Esophagus (tissue), 2 donors: ENCODE data around the gene KCNH8. TPM values are rescaled to one million over a fixed set of nuclear protein-coding genes. Genes with fewer than 3 reads are reported as not detected.

Experiments
- H3K27ac ChIP-seq, 2 donors: one replicate each; pipeline ENCODE4 v1.5.1; 2013; ENCODE audit warnings: low read depth in 2 of 2, mild to moderate bottlenecking in 2 of 2, inconsistent platforms in 1 of 2, low read length in 1 of 2, moderate library complexity in 1 of 2
- H3K27me3 ChIP-seq, 2 donors: one replicate each; pipeline ENCODE4 v1.6.1; 2013; ENCODE audit warnings: low read length in 2 of 2, control low read depth in 1 of 2, mild to moderate bottlenecking in 1 of 2; ENCODE audit not compliant: insufficient read depth in 2 of 2, control insufficient read depth in 1 of 2
- H3K36me3 ChIP-seq, 2 donors: one replicate each; pipeline ENCODE4 v1.6.1; 2013; ENCODE audit warnings: low read length in 1 of 2; ENCODE audit not compliant: control insufficient read depth in 2 of 2, insufficient read depth in 2 of 2
- H3K4me1 ChIP-seq, 2 donors: one replicate each; pipeline ENCODE4 v1.6.1; 2013; ENCODE audit warnings: low read length in 1 of 2; ENCODE audit not compliant: control insufficient read depth in 2 of 2, insufficient read depth in 2 of 2
- H3K4me3 ChIP-seq, 2 donors: one replicate each; pipeline ENCODE4 v1.5.1; 2013; ENCODE audit warnings: low read length in 2 of 2, mild to moderate bottlenecking in 2 of 2, low read depth in 1 of 2, moderate library complexity in 1 of 2
- H3K9me3 ChIP-seq, 2 donors: one replicate each; pipeline ENCODE4 v1.6.1; 2013; ENCODE audit warnings: mild to moderate bottlenecking in 2 of 2, low read depth in 1 of 2, low read length in 1 of 2, moderate library complexity in 1 of 2; ENCODE audit not compliant: control insufficient read depth in 2 of 2, insufficient read depth in 1 of 2
- WGBS, 2 donors: extraction: QIAGEN DNeasy Blood & Tissue Kit; methylation state at CpG; one replicate each; pipeline ENCODE4 v1.1.7; 2013; 5-methylcytosine and 5-hydroxymethylcytosine counted together
- polyA plus RNA-seq, 2 donors: library from polyadenylated mRNA; stranded (reverse); fragments of 200-250 nt; gene quantifications; one replicate each; pipeline ENCODE4 v1.2.3, GENCODE V29; 2013
- donor health status: healthy with polysubstance abuse.
- donor health status: Bipolar disorder and iron deficiency.

KCNH8 gene
- polyA plus RNA-seq, 2 donors, result 0.05 to 0.06 TPM

DNA sequence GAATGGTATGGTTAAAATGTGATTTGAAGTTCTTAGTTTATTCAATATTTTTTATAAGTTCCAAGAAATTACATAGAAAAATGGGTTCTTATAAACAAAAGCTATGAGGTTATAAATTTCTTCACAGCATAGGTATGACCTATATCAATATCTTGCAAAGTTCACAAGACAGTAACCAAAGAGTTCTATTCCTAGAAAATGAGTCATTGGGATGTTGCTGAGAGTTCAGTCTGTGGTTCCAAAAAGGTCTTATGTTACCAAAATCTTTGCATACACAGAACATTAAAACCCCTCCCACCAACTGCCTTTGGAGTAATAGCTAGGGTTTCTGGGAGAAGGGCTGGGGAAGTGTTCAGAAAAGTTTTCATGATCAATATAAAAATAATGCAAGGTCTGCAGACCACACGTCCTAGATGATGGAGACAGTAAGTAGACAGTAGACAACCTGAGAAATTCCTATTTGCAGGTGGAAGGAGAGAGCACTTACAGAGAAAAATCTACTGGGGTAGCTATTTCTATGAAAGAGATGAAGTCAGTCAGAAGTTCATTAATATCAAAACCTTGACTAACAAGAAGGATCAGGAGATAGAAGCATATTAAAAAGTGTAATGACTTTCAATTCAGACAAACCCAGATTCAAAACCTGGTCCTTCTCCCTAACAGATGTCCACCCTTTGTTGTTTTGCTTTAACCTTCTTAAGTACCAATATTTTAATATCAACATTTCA, 279.3 kb downstream of the KCNH8 start:
- no peak overlapping the region for H3K4me3 ChIP-seq
- WGBS, 2 donors, result 53 to 79% methylated on average over 1 of the region's 1 CpG
- no peaks in the 10 kb centered on the region for H3K27me3 ChIP-seq
- no peak overlapping the region for H3K27ac ChIP-seq
- no peaks in the 10 kb centered on the region for H3K4me1 ChIP-seq
- H3K9me3 ChIP-seq, result no peaks in the 10 kb centered on the region
- no peaks in the 10 kb centered on the region for H3K36me3 ChIP-seq

DNA sequence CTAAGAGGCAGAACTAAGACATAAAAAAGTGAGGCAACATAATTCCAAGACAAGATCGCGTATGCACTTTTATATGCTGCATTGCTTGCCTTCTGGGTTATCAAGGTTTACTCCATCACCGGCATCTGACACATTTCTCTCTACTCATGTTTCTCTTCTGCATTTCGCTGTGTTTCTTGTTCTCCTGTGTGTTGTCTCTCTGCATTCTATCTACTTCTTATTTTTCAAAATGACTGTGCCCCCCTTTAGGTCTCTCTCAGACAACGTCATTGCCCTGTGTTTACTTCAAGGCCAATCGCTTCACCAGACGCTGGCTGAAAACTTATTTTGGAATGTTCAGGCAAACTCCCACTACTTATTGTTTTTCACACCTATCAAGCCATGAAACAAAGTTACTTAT, 280.4 kb downstream of the KCNH8 start:
- Histone ChIP-seq H3K27ac (no peak overlapping the region), H3K4me3 (no peak overlapping the region), H3K9me3 (no peaks in the 10 kb centered on the region), H3K4me1 (no peaks in the 10 kb centered on the region), H3K27me3 (no peaks in the 10 kb centered on the region), H3K36me3 (no peaks in the 10 kb centered on the region)
- WGBS, 2 donors, result 88% methylated on average over 7 of the region's 7 CpGs

DNA sequence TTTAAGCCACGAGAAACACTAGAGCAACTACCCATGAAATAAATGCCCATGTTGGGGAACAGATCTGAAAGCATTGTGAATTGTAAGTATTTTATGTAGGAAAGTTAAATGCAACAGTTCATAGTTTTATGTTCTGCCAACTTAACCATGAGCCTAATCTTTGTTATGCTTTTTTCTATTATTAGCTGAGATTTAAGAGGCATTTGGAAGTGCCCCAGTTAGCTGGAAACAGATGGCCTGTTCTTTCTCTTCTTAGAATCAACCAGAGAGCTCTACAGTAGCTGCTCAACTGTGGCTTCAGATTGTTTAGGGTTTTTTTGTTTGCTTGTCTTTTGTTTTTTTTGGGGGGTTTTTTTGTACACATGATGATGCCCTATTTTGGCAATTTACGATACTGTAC, 284.4 kb downstream of the KCNH8 start:
- no peak overlapping the region for H3K27ac ChIP-seq
- no peaks in the 10 kb centered on the region for H3K4me1 ChIP-seq
- no peaks in the 10 kb centered on the region for H3K36me3 ChIP-seq
- no peak overlapping the region for H3K4me3 ChIP-seq
- no peaks in the 10 kb centered on the region for H3K27me3 ChIP-seq
- 55 to 65% methylated on average over 2 of the region's 2 CpGs for WGBS, 2 donors
- no peaks in the 10 kb centered on the region for H3K9me3 ChIP-seq

DNA sequence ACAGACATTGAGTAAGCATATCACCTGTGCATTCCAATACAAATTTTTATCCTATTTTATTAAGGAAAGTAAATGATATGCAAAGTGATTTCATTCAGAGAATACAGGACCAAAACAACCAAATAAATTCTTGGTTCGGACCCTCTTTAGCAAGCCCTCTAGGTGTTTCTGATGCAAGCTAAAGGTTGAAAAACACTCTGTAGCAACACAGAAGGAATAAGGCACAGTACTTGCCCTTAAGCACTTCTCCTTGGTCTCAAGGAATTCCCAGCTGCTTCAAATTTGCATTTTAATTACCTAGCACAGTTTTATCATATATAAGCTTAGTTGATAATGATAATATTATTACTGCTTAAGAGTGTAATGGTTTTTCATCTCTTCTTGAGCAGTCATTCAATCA, 288.4 kb downstream of the KCNH8 start:
- WGBS, 2 donors, result 76 to 88% methylated on average over 1 of the region's 1 CpG
- Histone ChIP-seq H3K27ac (no peak overlapping the region), H3K4me3 (no peak overlapping the region), H3K36me3 (no peaks in the 10 kb centered on the region), H3K4me1 (no peaks in the 10 kb centered on the region), H3K9me3 (no peaks in the 10 kb centered on the region), H3K27me3 (no peaks in the 10 kb centered on the region)

DNA sequence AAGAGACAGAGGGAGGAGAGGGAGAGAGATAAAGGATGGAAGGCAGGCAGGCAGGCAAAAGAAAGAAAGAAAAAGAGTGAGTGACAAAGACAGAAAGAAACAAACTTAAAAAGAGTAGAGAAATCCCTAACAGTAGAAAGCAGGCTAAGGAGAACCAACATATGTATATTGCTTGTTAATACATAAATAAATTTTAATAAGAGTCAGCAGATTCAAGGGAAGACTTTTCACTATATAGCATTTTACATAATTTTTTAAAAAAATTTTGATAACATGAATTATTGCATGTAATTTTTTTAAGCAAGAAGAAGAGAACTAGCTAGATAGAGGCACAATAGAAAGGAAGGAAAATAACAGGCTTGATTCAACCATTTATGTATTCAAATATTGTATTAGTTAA, 291.6 kb downstream of the KCNH8 start:
- H3K27me3 ChIP-seq, result no peaks in the 10 kb centered on the region
- no peaks in the 10 kb centered on the region for H3K4me1 ChIP-seq
- H3K9me3 ChIP-seq, result no peaks in the 10 kb centered on the region
- H3K27ac ChIP-seq, result no peak overlapping the region
- H3K4me3 ChIP-seq, result no peak overlapping the region
- no peaks in the 10 kb centered on the region for H3K36me3 ChIP-seq

DNA sequence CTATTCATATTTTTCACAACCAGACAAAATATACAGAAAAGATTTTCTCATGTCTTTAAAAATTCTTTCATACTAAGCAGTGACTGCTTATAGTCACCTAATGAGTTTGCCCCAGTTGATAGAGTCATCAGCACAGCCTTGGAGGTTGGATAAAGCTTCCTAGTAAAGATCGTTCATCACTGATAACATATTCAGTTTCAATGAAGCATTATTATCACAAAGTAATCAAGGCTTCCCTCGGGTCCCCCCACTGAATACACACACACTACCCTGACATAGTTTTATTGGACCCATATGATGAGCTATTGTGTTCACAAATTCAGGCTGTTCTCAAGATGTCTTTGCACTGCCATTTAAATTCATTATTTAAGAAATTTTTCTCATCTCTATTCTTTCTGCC, 297.8 kb downstream of the KCNH8 start:
- Histone ChIP-seq H3K27me3 (no peaks in the 10 kb centered on the region), H3K4me3 (no peak overlapping the region), H3K36me3 (no peaks in the 10 kb centered on the region), H3K9me3 (no peaks in the 10 kb centered on the region), H3K27ac (no peak overlapping the region), H3K4me1 (no peaks in the 10 kb centered on the region)
- 51 to 64% methylated on average over 2 of the region's 2 CpGs for WGBS, 2 donors

DNA sequence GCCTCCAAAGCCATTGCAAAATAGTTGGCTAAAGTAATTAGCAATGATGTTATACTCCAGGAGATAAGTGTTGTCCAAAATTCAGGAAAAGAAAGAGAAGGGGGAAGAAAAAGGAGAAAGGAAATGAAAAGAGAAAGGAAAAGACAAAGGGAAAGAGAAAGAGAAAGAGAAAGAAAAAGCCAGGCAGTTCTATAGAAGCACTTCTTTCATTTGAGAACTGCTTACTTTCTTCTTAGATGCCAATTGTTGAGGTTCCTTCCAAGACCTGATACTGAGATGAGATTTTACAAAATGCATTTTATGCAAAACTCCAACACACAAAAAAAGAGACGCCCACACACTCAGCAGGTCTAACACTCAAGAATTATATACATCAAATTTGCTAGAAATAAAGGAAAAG, 298.4 kb downstream of the KCNH8 start:
- H3K27ac ChIP-seq, result no peak overlapping the region

DNA sequence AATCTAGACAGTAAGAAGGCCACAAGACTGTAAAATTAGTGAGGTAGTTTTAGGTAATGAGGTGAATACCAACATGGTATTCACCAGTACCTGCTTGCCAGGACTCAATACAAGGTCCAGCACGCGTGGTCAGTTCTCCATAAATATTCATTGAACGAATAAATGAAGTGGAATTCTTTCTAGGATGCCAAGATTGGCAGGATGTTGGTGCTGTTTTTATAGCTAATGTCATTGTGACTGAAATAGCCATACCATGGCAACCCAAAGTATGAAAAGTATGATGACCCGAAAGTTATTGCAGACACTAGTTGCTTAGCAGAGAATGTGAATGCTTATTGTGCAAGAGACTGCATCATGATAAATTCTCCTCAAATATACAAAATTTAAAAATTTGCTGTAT, 307.2 kb downstream of the KCNH8 start:
- H3K36me3 ChIP-seq, result no peaks in the 10 kb centered on the region
- 73 to 80% methylated on average over 4 of the region's 4 CpGs for WGBS, 2 donors
- no peaks in the 10 kb centered on the region for H3K27me3 ChIP-seq
- no peak overlapping the region for H3K27ac ChIP-seq
- H3K4me3 ChIP-seq, result no peak overlapping the region
- no peaks in the 10 kb centered on the region for H3K9me3 ChIP-seq
- H3K4me1 ChIP-seq, result no peaks in the 10 kb centered on the region

More for the DNA sequence above, 298.4 kb downstream of the KCNH8 start:
- no peaks in the 10 kb centered on the region for H3K36me3 ChIP-seq
- no peaks in the 10 kb centered on the region for H3K9me3 ChIP-seq
- H3K27me3 ChIP-seq, result no peaks in the 10 kb centered on the region
- H3K4me3 ChIP-seq, result no peak overlapping the region
- 80 to 82% methylated on average over 1 of the region's 1 CpG for WGBS, 2 donors
- H3K4me1 ChIP-seq, result no peaks in the 10 kb centered on the region

DNA sequence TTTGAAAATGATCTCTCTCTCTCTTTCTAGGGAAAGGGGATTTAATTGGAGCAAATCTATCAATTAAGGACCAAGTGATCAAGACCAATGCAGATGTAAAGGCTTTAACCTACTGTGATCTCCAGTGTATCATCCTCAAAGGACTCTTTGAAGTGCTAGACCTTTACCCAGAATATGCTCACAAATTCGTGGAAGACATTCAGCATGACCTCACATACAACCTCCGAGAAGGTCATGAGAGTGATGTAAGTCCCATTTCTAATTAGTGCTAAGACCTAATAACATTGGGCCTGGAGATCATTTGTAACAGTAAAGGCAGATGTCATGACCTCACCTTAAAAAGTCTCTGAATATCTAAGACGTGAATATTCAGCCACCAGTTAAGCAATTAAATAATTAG, 308.4 kb downstream of the KCNH8 start:
- Histone ChIP-seq H3K27ac (no peak overlapping the region), H3K4me1 (no peaks in the 10 kb centered on the region), H3K9me3 (no peaks in the 10 kb centered on the region), H3K4me3 (no peak overlapping the region), H3K36me3 (no peaks in the 10 kb centered on the region), H3K27me3 (no peaks in the 10 kb centered on the region)
- 57 to 74% methylated on average over 3 of the region's 3 CpGs for WGBS, 2 donors

DNA sequence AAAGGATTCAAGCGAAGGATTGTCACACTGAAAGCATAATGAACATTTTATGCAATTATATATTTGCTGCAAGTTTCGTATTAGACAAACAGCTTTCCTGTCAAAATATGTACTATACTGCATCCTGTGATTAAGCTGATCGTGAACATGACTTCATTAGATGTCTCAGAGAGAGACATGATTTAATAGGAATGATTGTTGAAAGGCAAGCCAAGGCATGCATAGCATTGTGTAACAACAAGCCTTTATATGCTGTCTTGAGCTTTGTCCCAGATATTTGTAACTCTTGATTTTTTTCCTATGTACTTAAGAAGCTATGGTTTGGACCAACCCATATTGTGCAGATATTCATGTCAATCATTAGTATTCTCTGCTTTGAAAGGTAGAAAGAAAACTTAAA, 309.1 kb downstream of the KCNH8 start:
- Histone ChIP-seq H3K36me3 (no peaks in the 10 kb centered on the region), H3K4me1 (no peaks in the 10 kb centered on the region), H3K27me3 (no peaks in the 10 kb centered on the region), H3K27ac (no peak overlapping the region), H3K4me3 (no peak overlapping the region), H3K9me3 (no peaks in the 10 kb centered on the region)
- WGBS, 2 donors, result 50 to 64% methylated on average over 3 of the region's 3 CpGs
